Subcutaneous abdominal adipose tissue (tissue), 5 donors: ENCODE measurements around the gene GAPT.

Experiments used
- H3K27ac ChIP-seq: one replicate; pipeline ENCODE4 v1.7.0; 2013; ENCODE audit warnings: low read depth, mild to moderate bottlenecking, inconsistent platforms, low read length, moderate library complexity
- H3K27me3 ChIP-seq, 5 donors: one replicate each; pipeline ENCODE4 v1.7.0; 2013; ENCODE audit warnings: low read length in 5 of 5, inconsistent platforms in 1 of 5; ENCODE audit not compliant: control insufficient read depth in 5 of 5, insufficient read depth in 4 of 5
- H3K36me3 ChIP-seq, 5 donors: one replicate each; pipeline ENCODE4 v1.7.0; 2013; ENCODE audit warnings: low read length in 5 of 5; ENCODE audit not compliant: control insufficient read depth in 5 of 5, insufficient read depth in 5 of 5
- H3K4me1 ChIP-seq, 5 donors: one replicate each; pipeline ENCODE4 v1.7.0; 2013; ENCODE audit warnings: low read length in 5 of 5, mild to moderate bottlenecking in 3 of 5, moderate library complexity in 1 of 5; ENCODE audit not compliant: control insufficient read depth in 5 of 5, insufficient read depth in 5 of 5
- H3K4me3 ChIP-seq, 5 donors: one replicate each; pipeline ENCODE4 v1.7.0; 2013; ENCODE audit warnings: low read length in 5 of 5, low read depth in 1 of 5
- H3K9ac ChIP-seq, 5 donors: one replicate each; pipeline ENCODE4 v1.7.0; 2013; ENCODE audit warnings: low read length in 5 of 5, mild to moderate bottlenecking in 4 of 5, moderate library complexity in 3 of 5
- H3K9me3 ChIP-seq, 5 donors: one replicate each; pipeline ENCODE4 v1.7.0; 2013; ENCODE audit warnings: low read length in 5 of 5; ENCODE audit not compliant: control insufficient read depth in 5 of 5
- donor health status: healthy.
- donor health status: healthy.
- donor health status: healthy.
- donor health status: healthy.
- donor health status: healthy.

GAPT gene

DNA sequence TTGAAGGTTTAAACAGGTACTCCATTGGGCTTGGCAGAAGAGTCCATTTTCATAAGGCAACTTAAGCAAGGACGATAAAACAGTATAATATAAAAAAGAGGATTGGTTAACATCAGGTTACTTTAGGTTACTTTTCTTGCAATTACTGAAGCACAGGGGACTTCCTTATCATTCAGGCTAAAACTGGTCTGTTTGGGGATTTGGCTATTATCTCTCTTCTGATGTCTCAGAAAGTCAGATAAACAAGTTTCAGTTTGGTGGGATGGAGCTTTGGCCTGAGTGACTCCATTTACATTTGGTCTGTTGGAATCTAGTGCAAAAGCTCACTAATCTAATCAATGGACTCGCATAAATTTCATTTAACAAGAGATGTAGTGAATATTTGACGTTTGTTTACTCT lies 8.0 kb downstream of the GAPT start:
- Histone ChIP-seq H3K4me1 (no peaks in the 10 kb centered on the region), H3K9me3 (no peaks in the 10 kb centered on the region), H3K27me3 (peaks cover 0 to 2% (median 0%) of the 10 kb centered on the region in 5 donors), H3K27ac (no peak overlapping the region), H3K4me3 (no peak overlapping the region), H3K36me3 (no peaks in the 10 kb centered on the region), H3K9ac (no peak overlapping the region)

- no peak overlapping the region for H3K9ac ChIP-seq
- H3K27ac ChIP-seq, result no peak overlapping the region
- H3K4me1 ChIP-seq, result no peaks in the 10 kb centered on the region
Measured at GRCh38 chr5:58499941-58500340, 8.7 kb downstream of the GAPT start.

DNA sequence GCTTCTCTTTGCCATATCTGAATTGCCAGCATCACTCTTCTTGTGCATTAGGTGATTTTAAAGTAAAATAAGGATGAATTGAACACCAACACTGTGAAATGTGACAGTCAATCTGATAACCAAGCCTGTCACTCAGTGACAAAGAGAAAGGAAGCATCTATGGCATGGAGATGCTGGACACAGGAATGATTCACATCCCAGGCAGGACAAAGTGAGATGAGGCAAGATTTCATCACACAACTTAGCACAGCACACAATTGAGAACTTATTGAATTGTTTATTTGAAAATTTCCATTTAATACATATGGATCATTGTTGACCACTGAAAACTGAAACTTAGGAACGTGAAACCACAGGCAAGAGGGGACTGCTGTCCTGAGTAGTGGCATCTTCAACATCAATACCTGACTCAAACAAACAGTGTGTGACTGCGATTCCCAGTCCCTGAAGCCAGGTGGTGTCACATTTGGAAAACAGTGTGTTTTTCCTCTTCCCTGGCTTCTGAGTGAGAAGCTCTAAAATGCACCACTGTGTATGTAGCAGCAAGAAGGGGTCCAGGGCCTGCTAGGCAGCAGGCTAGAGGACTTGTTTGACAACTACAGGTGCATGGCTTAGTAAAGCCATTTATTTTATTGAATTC lies 10.7 kb downstream of the GAPT start:
- H3K36me3 ChIP-seq, result no peaks in the 10 kb centered on the region
- H3K4me3 ChIP-seq, result no peak overlapping the region
- H3K4me1 ChIP-seq, result no peaks in the 10 kb centered on the region
- no peak overlapping the region for H3K9ac ChIP-seq
- no peaks in the 10 kb centered on the region for H3K9me3 ChIP-seq
- peaks cover 0 to 2% (median 0%) of the 10 kb centered on the region in 5 donors for H3K27me3 ChIP-seq
- no peak overlapping the region for H3K27ac ChIP-seq

More at GRCh38 chr5:58499941-58500340, 8.7 kb downstream of the GAPT start:
- Histone ChIP-seq H3K36me3 (no peaks in the 10 kb centered on the region), H3K27me3 (peaks cover 0 to 2% (median 0%) of the 10 kb centered on the region in 5 donors), H3K4me3 (no peak overlapping the region), H3K9me3 (no peaks in the 10 kb centered on the region)

DNA sequence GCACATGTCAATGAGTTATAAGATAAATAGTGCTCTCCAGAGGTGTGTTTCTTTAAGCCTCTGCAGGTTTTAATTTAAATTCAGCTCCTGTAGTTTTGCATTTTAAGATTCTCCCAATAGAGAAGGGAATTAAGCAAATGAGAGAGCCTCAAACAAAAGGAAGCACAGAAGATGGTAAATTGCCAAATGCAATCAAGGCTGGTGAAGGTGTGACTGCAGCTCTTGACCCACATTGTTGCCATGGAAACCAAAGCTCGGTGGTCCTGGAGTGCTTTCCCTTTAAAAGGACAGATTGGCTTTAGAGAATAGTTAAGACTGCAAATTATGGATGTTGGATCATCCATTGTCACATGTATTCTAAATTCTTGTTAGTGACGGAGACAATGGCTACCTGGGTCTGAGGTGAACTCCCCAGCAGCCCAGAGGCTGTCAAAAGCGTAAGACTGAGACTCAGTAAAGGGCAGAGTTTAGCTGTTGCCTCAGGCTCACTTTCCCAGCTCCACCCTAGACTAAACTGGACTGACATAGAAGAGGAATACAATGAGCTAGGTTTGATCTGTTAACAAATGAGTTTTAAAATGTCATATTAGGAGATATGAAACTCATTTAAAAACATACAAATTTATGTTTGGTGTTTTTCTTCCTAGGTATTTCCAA lies 12.3 kb downstream of the GAPT start:
- no peak overlapping the region for H3K9ac ChIP-seq
- no peak overlapping the region for H3K4me3 ChIP-seq
- H3K36me3 ChIP-seq, result no peaks in the 10 kb centered on the region
- no peaks in the 10 kb centered on the region for H3K9me3 ChIP-seq
- H3K4me1 ChIP-seq, result no peaks in the 10 kb centered on the region
- peaks cover 0 to 2% (median 0%) of the 10 kb centered on the region in 5 donors for H3K27me3 ChIP-seq
- no peak overlapping the region for H3K27ac ChIP-seq

GRCh38 chr5:58504766-58505165 lies 13.5 kb downstream of the GAPT start:
- no peak overlapping the region for H3K9ac ChIP-seq
- H3K36me3 ChIP-seq, result no peaks in the 10 kb centered on the region
- no peak overlapping the region for H3K27ac ChIP-seq
- peaks cover 0 to 2% (median 0%) of the 10 kb centered on the region in 5 donors for H3K27me3 ChIP-seq
- no peak overlapping the region for H3K4me3 ChIP-seq
- H3K9me3 ChIP-seq, result no peaks in the 10 kb centered on the region
- no peaks in the 10 kb centered on the region for H3K4me1 ChIP-seq

DNA sequence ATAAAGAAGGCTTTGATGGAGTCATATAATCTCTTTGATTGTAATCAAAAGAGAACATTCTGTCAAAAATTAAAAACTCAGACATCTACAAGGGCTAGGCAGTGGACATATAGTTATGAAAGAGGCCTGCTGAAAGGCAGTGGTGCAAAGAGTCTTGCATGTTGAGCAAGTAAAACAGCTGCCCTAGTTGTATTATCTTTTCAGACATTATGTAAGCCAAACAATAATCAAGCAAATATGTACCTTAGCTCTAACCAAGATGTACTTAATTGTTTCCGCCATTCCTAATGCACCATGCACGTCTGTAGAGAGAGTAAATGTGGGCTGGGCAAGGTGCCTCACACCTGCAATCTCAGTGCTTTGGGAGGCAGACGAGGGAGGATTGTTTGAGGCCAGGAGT lies 14.3 kb downstream of the GAPT start:
- no peaks in the 10 kb centered on the region for H3K4me1 ChIP-seq
- no peak overlapping the region for H3K9ac ChIP-seq
- no peaks in the 10 kb centered on the region for H3K36me3 ChIP-seq

DNA sequence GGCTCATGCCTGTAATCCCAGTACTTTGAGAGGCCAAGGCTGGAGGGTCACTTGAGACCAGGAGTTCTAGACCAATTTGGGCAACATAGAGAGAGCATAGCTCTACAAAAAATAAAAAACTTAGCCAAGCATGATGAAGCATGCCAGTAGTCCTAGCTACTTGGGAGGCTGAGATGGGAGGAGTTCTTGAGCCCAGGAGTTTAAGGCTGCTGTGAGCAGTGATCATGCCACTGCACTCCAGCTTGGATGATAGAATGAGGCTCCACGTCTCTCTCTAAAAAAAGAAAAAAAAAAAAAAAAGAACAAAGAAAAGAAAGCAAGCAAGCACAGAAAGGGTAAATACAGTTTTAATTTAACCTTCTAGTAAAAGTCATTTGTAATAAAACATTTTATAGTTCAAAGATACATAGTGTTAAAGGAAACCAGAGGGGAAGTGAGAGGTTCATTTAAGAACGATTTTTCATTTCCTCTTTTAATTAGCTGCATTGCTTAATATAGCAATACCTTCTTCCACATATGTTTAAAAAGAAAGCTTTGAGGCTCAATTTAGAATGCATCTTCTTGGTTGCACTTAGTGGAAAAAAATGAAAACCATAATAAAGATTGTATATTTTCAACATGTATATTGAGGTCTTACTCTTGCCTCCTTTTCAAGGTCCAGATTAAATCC lies 14.9 kb downstream of the GAPT start:
- H3K27ac ChIP-seq, result no peak overlapping the region

More for the DNA sequence above, 14.3 kb downstream of the GAPT start:
- H3K9me3 ChIP-seq, result no peaks in the 10 kb centered on the region
- H3K4me3 ChIP-seq, result no peak overlapping the region
- no peak overlapping the region for H3K27ac ChIP-seq
- peaks cover 0 to 2% (median 0%) of the 10 kb centered on the region in 5 donors for H3K27me3 ChIP-seq

DNA sequence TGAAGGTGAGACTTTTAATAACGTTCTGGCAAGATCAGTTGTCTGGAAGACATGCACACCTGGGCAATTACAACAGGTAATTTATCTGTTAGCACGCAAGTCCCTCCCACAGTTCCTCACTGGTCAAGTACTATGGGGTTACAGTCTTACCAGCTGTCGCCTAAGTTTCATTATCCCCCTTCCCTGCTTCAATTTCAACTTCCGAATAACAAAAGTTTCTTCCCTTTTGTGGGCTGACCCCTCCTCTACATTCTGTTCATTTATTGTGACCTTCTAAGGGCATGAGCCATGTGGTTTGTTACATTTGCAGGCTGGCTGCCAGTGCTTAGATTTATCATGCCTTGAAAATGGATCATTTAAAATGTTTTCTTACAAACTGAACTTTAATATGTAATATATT lies 16.5 kb downstream of the GAPT start:
- no peaks in the 10 kb centered on the region for H3K36me3 ChIP-seq
- no peak overlapping the region for H3K9ac ChIP-seq
- H3K9me3 ChIP-seq, result no peaks in the 10 kb centered on the region
- no peaks in the 10 kb centered on the region for H3K4me1 ChIP-seq
- H3K27me3 ChIP-seq, result peaks cover 0 to under 1% (median 0%) of the 10 kb centered on the region in 5 donors
- no peak overlapping the region for H3K27ac ChIP-seq
- no peak overlapping the region for H3K4me3 ChIP-seq

More for the DNA sequence above, 14.9 kb downstream of the GAPT start:
- Histone ChIP-seq H3K9me3 (no peaks in the 10 kb centered on the region), H3K9ac (no peak overlapping the region), H3K27me3 (peaks cover 0 to 2% (median 0%) of the 10 kb centered on the region in 5 donors), H3K36me3 (no peaks in the 10 kb centered on the region), H3K4me1 (no peaks in the 10 kb centered on the region), H3K4me3 (no peak overlapping the region)

- Histone ChIP-seq H3K4me3 (no peak overlapping the region), H3K36me3 (no peaks in the 10 kb centered on the region), H3K9me3 (peaks cover 6 to 27% (median 21%) of the 10 kb centered on the region in 5 donors), H3K27ac (no peak overlapping the region), H3K4me1 (no peaks in the 10 kb centered on the region), H3K27me3 (peaks cover 0 to 4% (median 0%) of the 10 kb centered on the region in 5 donors), H3K9ac (no peak overlapping the region)
Measured at GRCh38 chr5:58517198-58517597, 26.0 kb downstream of the GAPT start.

- no peaks in the 10 kb centered on the region for H3K36me3 ChIP-seq
- no peaks in the 10 kb centered on the region for H3K27me3 ChIP-seq
- no peaks in the 10 kb centered on the region for H3K9me3 ChIP-seq
- no peak overlapping the region for H3K9ac ChIP-seq
- no peak overlapping the region for H3K27ac ChIP-seq
- peaks cover 0 to 11% (median 7%) of the 10 kb centered on the region in 5 donors for H3K4me1 ChIP-seq
- H3K4me3 ChIP-seq, result no peak overlapping the region
Measured at GRCh38 chr5:58523956-58524355, 32.7 kb downstream of the GAPT start.
